ENCODE results near the gene CRLF2.
"Not testable (repeated sequence)": the region's sequence is repeated elsewhere in the genome, so short reads cannot be mapped to it uniquely, and the experiment has no call there.

CRLF2 gene

GRCh38 chrX:1212532-1212931 is at the start of gene CRLF2:
CRLF2 (minus strand) TSS chrX:1212649; CDS start chrX:1212634, 15 bp downstream.
- peak; percentile 30 for DNase-seq (ENCODE audit: low read depth)

- DNase-seq (ENCODE audit: low read depth), result not testable (repeated sequence)
These were observed 49.3 kb upstream of the CRLF2 start for GRCh38 chrX:1261771-1262170.

- no peak for DNase-seq (ENCODE audit: low read depth)
These were observed 48.8 kb upstream of the CRLF2 start for GRCh38 chrX:1261285-1261684.

GRCh38 chrX:1252861-1253260 is 40.4 kb upstream of the CRLF2 start:
- DNase-seq (ENCODE audit: low read depth), result no peak

- DNase-seq (ENCODE audit: low read depth), result peak; percentile 83
These were observed 36.8 kb upstream of the CRLF2 start for GRCh38 chrX:1249101-1249887.

- peak; percentile 57 for DNase-seq (ENCODE audit: low read depth)
These were observed 36.0 kb upstream of the CRLF2 start for GRCh38 chrX:1248331-1249061.

- peak; percentile 66 for DNase-seq (ENCODE audit: low read depth)
These were observed 34.4 kb upstream of the CRLF2 start for GRCh38 chrX:1246816-1247215.

- DNase-seq (ENCODE audit: low read depth), result no peak
These were observed 32.0 kb upstream of the CRLF2 start for GRCh38 chrX:1244164-1245076.

- DNase-seq (ENCODE audit: low read depth), result peak; percentile 44
These were observed 30.5 kb upstream of the CRLF2 start for GRCh38 chrX:1242891-1243402.

- DNase-seq (ENCODE audit: low read depth), result not testable (repeated sequence)
These were observed 28.1 kb upstream of the CRLF2 start for GRCh38 chrX:1240551-1240950.

GRCh38 chrX:1239681-1240142 is 27.3 kb upstream of the CRLF2 start:
- no peak for DNase-seq (ENCODE audit: low read depth)

GRCh38 chrX:1231850-1232465 is 19.5 kb upstream of the CRLF2 start:
- DNase-seq (ENCODE audit: low read depth), result no peak

GRCh38 chrX:1228101-1228500 is 15.7 kb upstream of the CRLF2 start:
- not testable (repeated sequence) for DNase-seq (ENCODE audit: low read depth)

- no peak for DNase-seq (ENCODE audit: low read depth)
These were observed 13.8 kb upstream of the CRLF2 start for GRCh38 chrX:1226249-1226648.

GRCh38 chrX:1224954-1225353 is 12.5 kb upstream of the CRLF2 start:
- DNase-seq (ENCODE audit: low read depth), result no peak

GRCh38 chrX:1223242-1223600 is 10.8 kb upstream of the CRLF2 start:
- DNase-seq (ENCODE audit: low read depth), result no peak

- peak; percentile 70 for DNase-seq (ENCODE audit: low read depth)
These were observed 10.2 kb upstream of the CRLF2 start for GRCh38 chrX:1222531-1223241.

- no peak for DNase-seq (ENCODE audit: low read depth)
These were observed 8.9 kb upstream of the CRLF2 start for GRCh38 chrX:1221296-1221845.

GRCh38 chrX:1218286-1218685 is 5.8 kb upstream of the CRLF2 start:
- no peak for DNase-seq (ENCODE audit: low read depth)

GRCh38 chrX:1215123-1215823 is 2.8 kb upstream of the CRLF2 start:
- DNase-seq (ENCODE audit: low read depth), result no peak
